T-helper 2 cell (primary cell): ENCODE data around the gene DICER1.
A peak's percentile ranks its signal among the peaks of the same experiment; 100 is the strongest.

Source experiments
- DNase-seq, 5 experiments: peaks; one replicate each; pipeline versions ENCODE4 v3.0.0 to v3.0.0-alpha.2; 2012 to 2022

The DICER1 gene

DNA sequence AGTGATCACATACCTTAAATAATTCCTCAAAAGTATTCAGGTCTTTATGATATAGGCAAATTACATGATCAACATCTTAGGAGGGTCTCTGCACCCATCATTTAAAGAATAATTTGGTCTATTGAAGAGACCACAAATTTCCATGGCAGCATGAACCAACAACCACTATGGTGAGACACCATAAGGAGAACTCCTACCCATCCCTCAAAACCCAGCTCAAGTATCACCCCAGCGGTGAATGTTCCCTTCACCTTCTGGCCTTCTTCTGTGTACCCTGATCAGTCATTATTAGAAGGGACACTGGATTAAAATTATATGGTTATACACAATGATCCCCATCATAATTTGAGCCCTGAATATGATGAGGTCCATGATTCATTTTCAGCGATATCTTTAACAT, 81.5 kb downstream of the DICER1 start:
- DNase-seq, result no peak

- DNase-seq, result no peak
Measured at GRCh38 chr14:95073947-95074346, 83.4 kb downstream of the DICER1 start.

GRCh38 chr14:95072310-95072905, 84.9 kb downstream of the DICER1 start:
- no peak for DNase-seq

GRCh38 chr14:95071649-95072280, 85.6 kb downstream of the DICER1 start:
- no peak for DNase-seq

- no peak for DNase-seq
Measured at GRCh38 chr14:95070748-95071435, 86.4 kb downstream of the DICER1 start.

GRCh38 chr14:95069547-95069946, 87.8 kb downstream of the DICER1 start:
- no peak for DNase-seq

DNA sequence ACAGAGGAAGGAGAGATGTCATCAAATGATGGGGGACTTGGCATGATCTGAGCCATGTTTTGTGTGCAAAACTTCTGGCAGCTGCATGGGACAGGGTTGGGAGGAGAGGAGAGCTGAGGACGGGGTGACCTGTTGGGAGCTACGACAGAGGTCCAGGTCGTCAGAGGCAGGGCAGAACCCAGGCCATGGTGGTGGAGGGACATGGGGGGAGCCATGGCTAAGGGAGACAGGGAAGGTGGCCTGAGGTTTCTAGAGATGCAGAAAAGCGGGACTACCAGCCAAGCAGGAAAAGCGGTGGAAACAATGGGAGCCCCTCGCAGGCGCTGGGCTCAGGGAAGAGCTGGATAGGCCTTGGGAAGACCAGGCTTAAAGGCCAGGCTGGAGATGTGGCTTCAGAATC, 88.3 kb downstream of the DICER1 start:
- DNase-seq, result no peak

DNA sequence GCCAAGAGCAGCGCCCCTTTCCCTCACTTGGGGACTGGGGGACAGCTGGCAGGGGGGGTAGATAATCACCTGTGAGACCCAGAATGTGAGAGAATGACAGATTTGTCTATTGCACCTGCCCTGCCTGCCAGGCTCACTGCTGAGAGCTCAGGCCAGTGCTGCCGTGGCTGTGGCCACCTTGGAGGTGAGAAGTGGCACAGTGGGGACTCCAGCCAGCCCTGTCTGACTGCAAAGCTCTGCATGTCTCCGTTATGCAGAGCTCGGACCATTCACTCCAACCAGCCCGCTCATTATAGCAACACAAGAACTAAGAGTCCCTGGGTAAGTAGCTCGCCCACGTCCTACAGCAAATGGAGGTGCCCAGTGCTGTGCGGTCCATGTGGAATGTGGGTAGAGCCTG, 88.8 kb downstream of the DICER1 start:
- DNase-seq, result no peak

DNA sequence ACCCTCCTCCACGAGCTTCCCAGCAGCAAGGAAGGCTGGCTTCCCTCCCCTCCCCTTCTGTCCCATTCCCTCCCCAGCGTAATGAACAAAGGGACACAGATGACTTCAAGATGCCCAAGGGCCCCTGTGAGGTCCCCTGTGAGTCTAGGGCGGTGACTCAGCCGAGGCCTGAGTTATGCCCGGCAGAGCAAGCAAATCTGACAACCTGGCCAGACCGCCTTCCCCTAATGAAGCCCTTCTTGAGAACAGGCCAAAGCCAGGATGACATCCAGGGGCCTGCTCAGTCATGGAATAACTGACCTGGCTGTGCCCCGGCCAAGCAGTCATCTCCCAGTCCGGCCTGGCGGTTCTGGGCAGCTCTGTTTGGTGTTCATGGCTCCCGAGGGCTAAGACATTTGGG, 89.2 kb downstream of the DICER1 start:
- no peak for DNase-seq

GRCh38 chr14:95067526-95067925, 89.8 kb downstream of the DICER1 start:
- no peak for DNase-seq

- no peak for DNase-seq
Measured at GRCh38 chr14:95066427-95066986, 90.8 kb downstream of the DICER1 start.

DNA sequence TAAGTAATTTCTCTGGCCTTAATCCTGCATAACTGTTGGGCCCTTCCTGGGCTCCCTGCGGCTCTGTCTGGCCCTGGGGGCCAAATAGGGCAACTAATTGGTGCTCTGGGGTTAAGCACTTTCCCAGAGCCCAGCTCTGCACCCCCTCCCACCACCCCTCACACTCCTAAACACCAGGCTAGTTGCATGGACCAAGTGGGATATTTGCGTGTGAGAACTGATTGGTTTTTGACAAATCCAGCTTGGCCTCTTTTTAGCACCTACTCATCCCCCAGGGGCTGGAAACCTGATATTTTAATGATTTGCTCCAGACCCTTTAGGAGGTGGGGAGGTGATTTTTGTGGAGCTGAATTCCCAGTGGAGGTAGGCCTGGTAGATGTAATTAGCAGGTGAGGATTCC, 91.9 kb downstream of the DICER1 start:
- DNase-seq, result no peak

DNA sequence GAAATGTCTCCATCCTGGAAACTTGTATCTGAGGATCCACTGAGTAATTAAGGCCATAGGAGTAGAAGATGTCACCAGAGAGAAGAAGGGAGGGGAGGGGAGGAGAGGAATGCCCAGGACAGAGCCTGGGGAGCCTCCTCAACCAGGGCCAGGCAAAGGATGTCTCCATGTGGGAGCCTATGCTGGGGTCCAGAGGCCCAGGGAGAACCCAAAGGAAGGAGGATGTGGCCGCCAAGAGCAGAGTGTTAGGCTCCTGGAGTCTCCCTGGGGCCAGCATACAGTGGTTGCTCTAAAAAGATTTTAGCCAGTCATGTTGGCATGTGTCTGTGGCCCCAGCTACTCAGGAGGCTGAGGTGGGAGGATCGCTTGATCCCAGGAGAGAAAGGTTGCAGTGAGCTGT, 92.6 kb downstream of the DICER1 start:
- DNase-seq, result no peak

DNA sequence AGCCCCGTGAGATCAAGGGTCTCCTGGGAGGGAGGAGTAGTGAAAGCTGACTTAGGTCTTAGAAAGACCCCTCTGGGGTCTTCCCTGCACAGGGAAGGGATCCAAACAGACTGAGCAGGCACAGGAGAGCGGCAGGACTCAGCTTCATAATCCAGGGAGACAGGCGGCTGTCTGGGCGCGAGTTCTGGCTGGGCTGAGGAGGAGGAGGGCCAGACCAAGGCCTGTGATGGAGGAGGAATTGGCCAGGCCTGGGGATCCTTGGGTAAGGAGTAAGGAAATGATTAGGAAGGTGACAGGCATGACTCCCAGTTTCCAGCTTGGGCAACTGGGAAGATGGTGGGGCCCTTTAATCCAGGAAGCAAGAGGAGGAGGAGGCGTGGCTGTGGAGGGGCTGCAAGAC, 93.1 kb downstream of the DICER1 start:
- DNase-seq, result no peak

GRCh38 chr14:95063391-95063790, 93.9 kb downstream of the DICER1 start:
- DNase-seq, result no peak

GRCh38 chr14:95062946-95063345, 94.4 kb downstream of the DICER1 start:
- DNase-seq, result no peak

- DNase-seq, result no peak
Measured at GRCh38 chr14:95062220-95062619, 95.1 kb downstream of the DICER1 start.

GRCh38 chr14:95061317-95062093, 95.8 kb downstream of the DICER1 start:
- DNase-seq, result no peak

- peak in 1 of 5 experiments; percentile 18 for DNase-seq
Measured at GRCh38 chr14:95059126-95059525, 98.2 kb downstream of the DICER1 start.

DNA sequence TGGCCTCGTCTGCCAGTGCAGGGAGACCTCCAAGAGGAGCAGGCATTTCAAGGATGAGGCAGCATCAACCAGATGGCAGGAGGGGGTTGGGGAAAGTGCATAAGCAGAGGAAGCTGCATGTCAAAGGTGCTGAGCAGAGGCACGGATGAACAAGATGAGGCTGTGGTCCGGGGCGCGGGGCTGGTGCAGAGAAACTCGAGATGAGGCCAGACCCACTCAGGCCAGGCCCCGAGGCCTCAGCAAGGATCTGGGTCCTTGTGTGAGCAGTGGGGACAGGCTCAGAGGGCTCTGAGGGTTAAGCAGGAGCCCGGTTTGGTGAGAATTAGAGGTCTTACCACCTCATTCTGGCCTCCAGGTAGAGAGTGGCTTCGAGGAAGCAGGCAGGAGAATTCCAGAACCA, 98.8 kb downstream of the DICER1 start:
- no peak for DNase-seq

DNA sequence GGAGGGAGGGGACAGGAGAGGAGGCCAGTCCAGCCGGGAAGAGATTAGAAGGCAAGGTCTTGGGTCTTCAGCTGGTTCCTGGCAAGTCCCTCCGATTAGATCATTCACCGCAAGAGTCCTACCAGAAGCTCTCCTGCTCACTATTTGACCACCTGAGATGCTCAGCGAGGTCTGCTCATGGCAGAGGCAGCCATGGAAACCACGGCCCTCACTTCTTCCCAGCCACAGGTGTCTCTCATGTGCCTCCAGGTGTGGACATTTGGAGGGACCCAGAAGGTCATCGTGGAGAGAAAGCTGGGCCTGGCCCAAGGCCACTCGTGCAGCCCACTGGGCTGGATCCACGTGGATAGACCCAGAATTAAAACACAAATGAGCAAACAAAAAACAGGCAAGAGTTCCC, 99.5 kb downstream of the DICER1 start:
- no peak for DNase-seq

- DNase-seq, result no peak
Measured at GRCh38 chr14:95057147-95057546, 100.2 kb downstream of the DICER1 start.

DNA sequence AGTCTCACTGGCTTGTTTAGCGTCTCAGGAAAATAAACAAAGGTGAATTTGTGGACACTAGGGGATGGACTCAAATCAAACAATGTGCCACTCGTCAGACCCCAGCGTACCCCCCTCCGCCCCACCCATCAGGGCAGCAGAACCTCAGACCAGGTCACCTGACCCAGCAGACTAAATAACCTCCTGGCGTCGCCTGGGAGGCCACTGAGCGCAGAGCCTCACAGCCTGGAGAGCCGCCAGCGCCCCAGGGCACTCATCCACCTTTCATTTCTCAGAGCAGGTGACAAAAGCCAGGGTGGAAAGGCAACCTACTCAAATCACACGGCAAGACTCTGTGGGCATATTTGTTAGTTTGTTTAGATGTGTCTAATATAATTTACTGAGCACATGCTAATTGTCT, 100.9 kb downstream of the DICER1 start:
- no peak for DNase-seq
